ENCODE data around the gene INPP5A.

The INPP5A gene

GRCh38 chr10:132522521-132523411, 14.8 kb upstream of the INPP5A start:
- TF ChIP-seq FOXM1 (IDR thresholded peaks at IDR 0.05; ENCODE audit: borderline replicate concordance, low read depth) (no peak), TAF1 (IDR thresholded peaks at IDR 0.05; ENCODE audit: low read depth) (no peak), EGR1 (IDR thresholded peaks at IDR 0.05) (no peak), EP300 (IDR thresholded peaks at IDR 0.05; ENCODE audit: borderline replicate concordance) (no peak), TEAD4 (IDR thresholded peaks at IDR 0.05) (no peak), NFIC (IDR thresholded peaks at IDR 0.05) (no peak), YY1 (IDR thresholded peaks at IDR 0.05; ENCODE audit: low read depth) (no peak), USF1 (IDR thresholded peaks at IDR 0.05) (no peak), ZBTB7A (IDR thresholded peaks at IDR 0.05; ENCODE audit: low read depth) (no peak), REST (IDR thresholded peaks at IDR 0.05; ENCODE audit: low read depth) (no peak)

GRCh38 chr10:132523561-132524442, 13.8 kb upstream of the INPP5A start:
- TF ChIP-seq YY1 (IDR thresholded peaks at IDR 0.05; ENCODE audit: low read depth) (no peak), RAD21 (IDR thresholded peaks at IDR 0.05; ENCODE audit: low read depth) (no peak), MAX (IDR thresholded peaks at IDR 0.05) (no peak), EGR1 (IDR thresholded peaks at IDR 0.05) (no peak), CEBPB (IDR thresholded peaks at IDR 0.05) (no peak), EP300 (IDR thresholded peaks at IDR 0.05; ENCODE audit: borderline replicate concordance) (no peak), FOXM1 (IDR thresholded peaks at IDR 0.05; ENCODE audit: borderline replicate concordance, low read depth) (no peak), CREB1 (IDR thresholded peaks at IDR 0.05; ENCODE audit: low read depth) (no peak), TCF12 (IDR thresholded peaks at IDR 0.05; ENCODE audit: low read depth) (no peak), ZBTB7A (IDR thresholded peaks at IDR 0.05; ENCODE audit: low read depth) (no peak), REST (IDR thresholded peaks at IDR 0.05; ENCODE audit: low read depth) (no peak), USF1 (IDR thresholded peaks at IDR 0.05) (no peak), TEAD4 (IDR thresholded peaks at IDR 0.05) (no peak), NFIC (IDR thresholded peaks at IDR 0.05) (no peak), TAF1 (IDR thresholded peaks at IDR 0.05; ENCODE audit: low read depth) (no peak)

- no peak for TF ChIP-seq MAX (IDR thresholded peaks at IDR 0.05)
- no peak for TF ChIP-seq TAF1 (IDR thresholded peaks at IDR 0.05; ENCODE audit: low read depth)
- no peak for TF ChIP-seq NFIC (IDR thresholded peaks at IDR 0.05)
- no peak for TF ChIP-seq ZBTB7A (IDR thresholded peaks at IDR 0.05; ENCODE audit: low read depth)
- TF ChIP-seq USF1 (IDR thresholded peaks at IDR 0.05): no peak
- no peak for TF ChIP-seq EGR1 (IDR thresholded peaks at IDR 0.05)
- no peak for TF ChIP-seq RAD21 (IDR thresholded peaks at IDR 0.05; ENCODE audit: low read depth)
- no peak for TF ChIP-seq TCF12 (IDR thresholded peaks at IDR 0.05; ENCODE audit: low read depth)
Measured at GRCh38 chr10:132524443-132525285, 12.9 kb upstream of the INPP5A start.

GRCh38 chr10:132526676-132527075, 10.9 kb upstream of the INPP5A start:
- TF ChIP-seq CREB1 (IDR thresholded peaks at IDR 0.05; ENCODE audit: low read depth): no peak
- no peak for TF ChIP-seq YY1 (IDR thresholded peaks at IDR 0.05; ENCODE audit: low read depth)
- no peak for TF ChIP-seq REST (IDR thresholded peaks at IDR 0.05; ENCODE audit: low read depth)
- no peak for TF ChIP-seq NFIC (IDR thresholded peaks at IDR 0.05)
- TF ChIP-seq EGR1 (IDR thresholded peaks at IDR 0.05): no peak
- TF ChIP-seq TAF1 (IDR thresholded peaks at IDR 0.05; ENCODE audit: low read depth): no peak
- TF ChIP-seq TEAD4 (IDR thresholded peaks at IDR 0.05): no peak
- no peak for TF ChIP-seq EP300 (IDR thresholded peaks at IDR 0.05; ENCODE audit: borderline replicate concordance)
- TF ChIP-seq TCF12 (IDR thresholded peaks at IDR 0.05; ENCODE audit: low read depth): no peak
- no peak for TF ChIP-seq FOXM1 (IDR thresholded peaks at IDR 0.05; ENCODE audit: borderline replicate concordance, low read depth)
- TF ChIP-seq ZBTB7A (IDR thresholded peaks at IDR 0.05; ENCODE audit: low read depth): no peak
- no peak for TF ChIP-seq USF1 (IDR thresholded peaks at IDR 0.05)
